PC-9 (cell line): Measurements from ENCODE around the gene OR2V1. TPM values are rescaled to one million over a fixed set of nuclear protein-coding genes. Genes with fewer than 3 reads are reported as not detected.

ENCODE experiments used
- BruUV-seq: library from RNA; stranded (reverse); fragments of 400-500 nt; replicated peaks from 2 replicates; lab custom pipeline; 2021; lab: Mats Ljungman, UMichigan
- CTCF ChIA-PET: fragments of 300-600 bp; sonication (Branson Sonifier 250); formaldehyde crosslinking; loops from one replicate; lab custom pipeline; 2022; ENCODE audit warnings: antibody characterized with exemption; lab: Charles Lee
- POLR2A ChIA-PET: fragments of 300-600 bp; sonication (Branson Sonifier 250); formaldehyde crosslinking; loops from one replicate; lab custom pipeline; 2022; ENCODE audit warnings: antibody characterized with exemption; ENCODE audit not compliant: unreplicated experiment; lab: Charles Lee
- DNase-seq, 2 experiments: peaks; one replicate each; pipeline versions ENCODE4 v3.0.0 to v3.0.0-alpha.2; 2015 to 2022; ENCODE audit warnings: mixed read lengths in 1 of 2
- H2AFZ ChIP-seq: fragments of 200-600 bp; sonication (generic); 2 replicates; pipeline ENCODE4 v1.8.1; 2017; ENCODE audit warnings: antibody characterized with exemption
- H3F3A ChIP-seq: fragments of 200-600 bp; sonication (generic); 2 replicates; pipeline ENCODE4 v1.8.1; 2017; ENCODE audit warnings: antibody characterized with exemption, mild to moderate bottlenecking, low read depth; ENCODE audit not compliant: insufficient read depth
- H3K27ac ChIP-seq: fragments of 200-600 bp; sonication (generic); 2 replicates; pipeline ENCODE4 v1.6.1; 2016; ENCODE audit warnings: mixed run types
- H3K27me3 ChIP-seq: fragments of 200-600 bp; sonication (generic); 2 replicates; pipeline ENCODE4 v1.6.1; 2016; ENCODE audit warnings: low read depth, mixed run types; ENCODE audit not compliant: insufficient read depth
- H3K36me3 ChIP-seq: fragments of 200-600 bp; sonication (generic); 2 replicates; pipeline ENCODE4 v1.6.1; 2016; ENCODE audit warnings: low read depth, mixed run types
- H3K4me1 ChIP-seq: fragments of 200-600 bp; sonication (generic); replicated peaks from 2 replicates; pipeline ENCODE4 v1.6.1; 2016; ENCODE audit warnings: mixed run types; ENCODE audit not compliant: insufficient read depth
- H3K4me2 ChIP-seq: fragments of 200-600 bp; sonication (generic); 2 replicates; pipeline ENCODE4 v1.6.1; 2017; ENCODE audit warnings: mixed run types
- H3K4me3 ChIP-seq: fragments of 200-600 bp; sonication (generic); 2 replicates; pipeline ENCODE4 v1.6.1; 2016; ENCODE audit warnings: mixed run types
- H3K79me2 ChIP-seq: fragments of 200-600 bp; sonication (generic); 2 replicates; pipeline ENCODE4 v1.6.1; 2017; ENCODE audit warnings: low read depth, mixed run types
- H3K9me2 ChIP-seq: fragments of 200-600 bp; sonication (generic); 2 replicates; pipeline ENCODE4 v1.8.1; 2017; ENCODE audit warnings: mild to moderate bottlenecking; ENCODE audit not compliant: insufficient read depth
- H3K9me3 ChIP-seq: fragments of 200-600 bp; sonication (generic); 2 replicates; pipeline ENCODE4 v1.8.1; 2016; ENCODE audit warnings: low read depth; ENCODE audit not compliant: insufficient read depth
- H4K20me1 ChIP-seq: fragments of 200-600 bp; sonication (generic); 2 replicates; pipeline ENCODE4 v1.8.1; 2017; ENCODE audit not compliant: insufficient read depth
- EZH2 ChIP-seq: fragments of 200-600 bp; sonication (generic); IDR thresholded peaks from 2 replicates; pipeline ENCODE4 v1.8.0; 2017; ENCODE audit warnings: antibody characterized with exemption, low read depth
- intact Hi-C: fragments of 100-400 bp; cut with micrococcal nuclease; formaldehyde crosslinking; loops from one replicate; pipeline ENCODE4 v1.10.0; 2022; ENCODE audit not compliant: unreplicated experiment
- total RNA-seq: library from RNA; stranded (reverse); gene quantifications from 2 replicates; pipeline ENCODE4 v1.2.3, GENCODE V29; 2021
- TF ChIP-seq, protein P1 (sequence below): fragments of 200-600 bp; sonication (generic); conservative IDR thresholded peaks from 2 replicates; pipeline ENCODE4 v1.6.1; 2017; ENCODE audit warnings: mixed run types, antibody characterized with exemption, mild to moderate bottlenecking, moderate library complexity

Gene OR2V1
- total RNA-seq, 1 experiment from 2014 or later, result not detected

DNA sequence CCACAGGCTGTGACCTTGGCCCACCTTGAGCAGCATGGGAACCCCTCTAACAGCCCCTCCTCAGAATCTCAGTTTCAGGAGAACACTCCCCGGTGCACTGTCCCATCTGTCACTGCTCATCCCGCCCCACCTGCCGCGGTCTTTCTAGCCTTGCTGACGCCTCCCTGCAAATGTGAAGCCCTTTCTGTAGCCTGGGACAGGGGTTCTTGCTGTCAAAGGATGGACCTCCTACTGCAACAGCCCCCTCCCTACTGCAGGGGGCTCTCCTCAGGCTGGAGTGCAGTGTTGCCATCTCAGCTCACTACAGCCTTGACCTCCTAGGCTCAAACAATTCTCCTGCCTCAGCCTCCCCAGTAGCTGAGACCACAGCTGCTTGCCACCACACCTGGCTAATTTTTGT, 20.0 kb downstream of the OR2V1 start:
- Histone ChIP-seq H3K27me3 (no peaks in the 10 kb centered on the region), H3K36me3 (no peaks in the 10 kb centered on the region), H3K4me3 (no peak overlapping the region), H3K79me2 (no peaks in the 10 kb centered on the region), H4K20me1 (no peaks in the 10 kb centered on the region), H3F3A (no peaks in the 10 kb centered on the region), H3K9me2 (no peaks in the 10 kb centered on the region), H3K9me3 (no peaks in the 10 kb centered on the region), H2AFZ (no peak overlapping the region), H3K4me1 (no peaks in the 10 kb centered on the region), H3K27ac (no peak overlapping the region), H3K4me2 (no peak overlapping the region)
- TF ChIP-seq, protein P1, sequence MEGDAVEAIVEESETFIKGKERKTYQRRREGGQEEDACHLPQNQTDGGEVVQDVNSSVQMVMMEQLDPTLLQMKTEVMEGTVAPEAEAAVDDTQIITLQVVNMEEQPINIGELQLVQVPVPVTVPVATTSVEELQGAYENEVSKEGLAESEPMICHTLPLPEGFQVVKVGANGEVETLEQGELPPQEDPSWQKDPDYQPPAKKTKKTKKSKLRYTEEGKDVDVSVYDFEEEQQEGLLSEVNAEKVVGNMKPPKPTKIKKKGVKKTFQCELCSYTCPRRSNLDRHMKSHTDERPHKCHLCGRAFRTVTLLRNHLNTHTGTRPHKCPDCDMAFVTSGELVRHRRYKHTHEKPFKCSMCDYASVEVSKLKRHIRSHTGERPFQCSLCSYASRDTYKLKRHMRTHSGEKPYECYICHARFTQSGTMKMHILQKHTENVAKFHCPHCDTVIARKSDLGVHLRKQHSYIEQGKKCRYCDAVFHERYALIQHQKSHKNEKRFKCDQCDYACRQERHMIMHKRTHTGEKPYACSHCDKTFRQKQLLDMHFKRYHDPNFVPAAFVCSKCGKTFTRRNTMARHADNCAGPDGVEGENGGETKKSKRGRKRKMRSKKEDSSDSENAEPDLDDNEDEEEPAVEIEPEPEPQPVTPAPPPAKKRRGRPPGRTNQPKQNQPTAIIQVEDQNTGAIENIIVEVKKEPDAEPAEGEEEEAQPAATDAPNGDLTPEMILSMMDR, result no peak
- TF ChIP-seq EZH2, result no peak
- BruUV-seq, result no TSS peak
- no peak for DNase-seq
- CTCF ChIA-PET, result no interaction called here
- intact Hi-C loops, result no loop called here
- POLR2A ChIA-PET, result no interaction called here

DNA sequence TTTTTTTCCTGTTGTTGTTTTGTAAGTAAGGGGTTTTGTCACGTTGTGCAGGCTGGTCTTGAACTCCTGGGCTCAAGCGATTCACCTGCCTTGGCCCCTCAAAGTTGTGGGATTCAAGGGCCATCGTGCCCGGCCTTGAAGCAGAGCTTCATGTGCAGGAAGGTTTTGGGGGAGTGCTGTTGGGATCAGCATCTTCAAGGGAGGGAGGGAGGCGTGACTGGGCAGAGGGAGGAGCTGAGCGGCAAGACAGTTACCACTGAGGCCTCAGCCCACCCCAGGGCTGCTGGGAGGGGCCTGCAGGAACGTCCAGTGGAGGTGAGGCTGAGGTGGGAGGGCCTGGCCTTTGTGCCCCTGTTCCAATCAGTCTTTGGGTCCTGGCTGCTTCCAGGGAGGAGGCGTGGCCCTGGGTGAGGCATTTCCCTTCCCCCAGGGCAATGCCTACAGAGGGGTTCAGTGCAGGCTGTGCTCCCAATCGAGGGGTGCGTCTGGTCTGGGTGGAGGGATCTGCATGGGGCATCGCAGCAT, 21.4 kb downstream of the OR2V1 start:
- TF ChIP-seq EZH2, result no peak
- TF ChIP-seq, protein P1, result no peak
- Histone ChIP-seq H3F3A (no peaks in the 10 kb centered on the region), H3K27me3 (no peaks in the 10 kb centered on the region), H2AFZ (no peak overlapping the region), H3K4me1 (no peaks in the 10 kb centered on the region), H3K36me3 (no peaks in the 10 kb centered on the region), H3K9me3 (no peaks in the 10 kb centered on the region), H3K79me2 (no peaks in the 10 kb centered on the region), H3K9me2 (no peaks in the 10 kb centered on the region), H3K4me3 (no peak overlapping the region), H3K4me2 (no peak overlapping the region), H3K27ac (no peak overlapping the region), H4K20me1 (no peaks in the 10 kb centered on the region)
- intact Hi-C loops, result no loop called here
- ChIA-PET CTCF (interaction anchor here (0.6 kb wide), 1 partner anchor 104 kb away, joined by 3 read pairs; no protein-coding TSS in a partner anchor), POLR2A (no interaction called here)
- DNase-seq, result no peak
- no TSS peak for BruUV-seq

DNA sequence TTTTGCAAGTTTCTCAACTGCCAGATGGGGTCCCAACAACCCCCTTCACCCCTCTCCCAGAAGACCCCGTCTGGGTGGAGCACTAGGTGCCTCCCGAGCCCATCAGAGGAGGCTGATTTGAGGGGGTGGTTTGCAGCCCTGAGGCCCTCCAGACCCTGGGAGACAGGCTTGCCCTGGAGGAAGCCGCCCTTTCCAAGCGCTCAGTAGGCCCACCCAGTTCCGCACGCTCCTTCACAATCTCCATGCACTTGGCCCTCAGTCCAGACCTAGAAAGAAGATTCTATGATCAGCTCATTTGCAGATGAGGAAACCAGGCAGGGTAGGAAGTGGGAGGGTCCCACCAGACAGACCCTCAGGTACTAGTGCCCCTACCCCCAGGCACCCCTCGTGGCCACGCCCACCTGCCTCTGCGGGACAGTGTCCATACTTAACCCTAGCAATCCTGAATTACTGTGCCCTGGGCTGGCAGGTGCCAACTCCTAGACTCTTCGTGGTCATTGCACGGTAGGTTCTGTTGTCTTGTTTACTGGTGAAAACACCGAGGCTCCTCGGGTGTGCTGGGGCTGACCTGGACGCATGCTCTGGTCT, 22.3 kb downstream of the OR2V1 start:
- Histone ChIP-seq H3K27me3 (no peaks in the 10 kb centered on the region), H3K79me2 (no peaks in the 10 kb centered on the region), H3K4me3 (no peak overlapping the region), H3K9me3 (no peaks in the 10 kb centered on the region), H3K4me2 (no peak overlapping the region), H3K36me3 (no peaks in the 10 kb centered on the region), H4K20me1 (no peaks in the 10 kb centered on the region), H3F3A (no peaks in the 10 kb centered on the region), H3K4me1 (no peaks in the 10 kb centered on the region), H2AFZ (no peak overlapping the region), H3K9me2 (no peaks in the 10 kb centered on the region), H3K27ac (no peak overlapping the region)
- no peak for TF ChIP-seq EZH2
- intact Hi-C loops, result no loop called here
- DNase-seq, result no peak
- ChIA-PET POLR2A (no interaction called here), CTCF (interaction anchor here (0.6 kb wide), 1 partner anchor 105 kb away, joined by 3 read pairs; no protein-coding TSS in a partner anchor)
- BruUV-seq, result no TSS peak
